GM23248 (cell line): ENCODE measurements around the gene NECAB3.

ENCODE experiments used
- EZH2 ChIP-seq: fragments of 200-600 bp; sonication (generic); IDR thresholded peaks from 2 replicates; pipeline ENCODE4 v1.6.1; 2018; ENCODE audit warnings: antibody characterized with exemption, mild to moderate bottlenecking; ENCODE audit not compliant: insufficient read depth, poor library complexity, severe bottlenecking
- EZH2phosphoT487 ChIP-seq: fragments of 200-600 bp; sonication (generic); IDR thresholded peaks from 2 replicates; pipeline ENCODE4 v1.6.1; 2018; ENCODE audit warnings: antibody characterized with exemption, moderate library complexity, mild to moderate bottlenecking, low read depth; ENCODE audit not compliant: insufficient read depth

DNA sequence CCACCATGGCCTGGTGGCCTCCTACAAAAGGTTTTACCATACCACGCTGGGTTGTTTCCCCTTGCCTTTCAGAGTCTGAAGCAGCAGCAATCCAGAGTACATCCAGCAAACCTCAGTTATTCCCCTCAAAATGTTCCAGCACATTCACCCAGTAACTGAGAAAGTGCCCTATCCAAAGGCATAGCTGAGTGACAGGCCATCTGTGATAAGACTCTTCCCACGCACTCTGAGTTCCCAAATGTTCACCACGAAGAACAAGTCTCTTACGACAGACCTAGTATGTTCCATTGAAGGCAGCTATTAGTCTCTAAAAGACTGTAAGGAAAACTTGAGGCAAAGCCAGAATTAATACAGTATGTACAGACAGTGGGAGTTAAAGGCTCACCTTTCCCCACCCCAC is 43.7 kb downstream of the NECAB3 start:
- TF ChIP-seq EZH2 (no peak), EZH2phosphoT487 (no peak)
